Measurements from ENCODE around the gene KCTD15. TPM values are rescaled to one million over a fixed set of nuclear protein-coding genes. Genes with fewer than 3 reads are reported as not detected.
A peak's percentile ranks its signal among the peaks of the same experiment; 100 is the strongest.

The KCTD15 gene
- total and polyA plus RNA-seq, 2 donors (not counting 3 experiments of a cell fraction or from before 2014, with no cell fraction given) = 49.5 to 51.8 TPM

DNA sequence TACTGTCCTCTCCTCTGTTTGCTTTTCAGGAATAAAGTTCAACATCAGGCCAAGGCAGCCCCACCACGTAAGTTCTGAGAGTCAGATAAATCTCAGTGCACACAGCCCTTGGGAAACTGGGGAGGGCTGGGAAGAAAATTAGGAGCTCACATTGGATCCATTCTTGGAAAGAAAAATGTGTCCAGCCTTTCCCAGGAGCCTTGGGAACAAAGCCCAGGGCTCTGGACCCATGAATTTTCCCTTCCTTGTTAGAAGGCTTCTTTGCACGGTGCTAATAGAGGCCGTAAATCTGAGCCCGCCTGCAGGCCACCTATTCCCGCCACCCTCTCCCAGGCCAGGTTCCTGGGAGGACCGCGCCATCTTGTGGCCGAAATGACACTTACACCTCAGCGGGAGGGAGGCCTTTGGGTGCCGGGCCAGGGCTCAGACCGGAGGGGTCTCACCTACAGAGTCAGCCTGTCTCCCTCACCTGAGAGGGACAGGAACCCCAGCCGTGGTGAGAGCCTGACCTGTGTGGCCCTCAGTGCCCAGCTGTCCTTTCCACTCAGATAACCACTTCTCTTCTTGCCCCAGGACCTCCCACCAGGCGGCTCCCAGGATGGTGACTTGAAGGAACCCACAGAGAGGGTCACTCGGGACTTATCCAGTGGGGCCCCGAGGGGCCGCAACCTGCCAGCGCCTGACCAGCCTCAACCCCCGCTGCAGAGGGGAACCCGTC is 25.1 kb upstream of the KCTD15 start:
- dilution Hi-C loops (cut with MboI; ENCODE audit: extremely low pct_ligation_motif_present, low sequenced_read_pairs) = no loop called here
- no TSS peak for BruUV-seq (replicated peaks)
- no peak overlapping the region for H3K4me3 ChIP-seq (replicated peaks in 1 of 3; ENCODE audit: insufficient read depth in 1 of 3, low read depth in 1 of 3, low read length in 3 of 3)

More for the DNA sequence above, 25.1 kb upstream of the KCTD15 start:
- TF ChIP-seq GATA2 (IDR thresholded peaks at IDR 0.05; ENCODE audit: insufficient read depth, insufficient read length, low read depth, low read length) = no peak
- TF ChIP-seq, protein P1, sequence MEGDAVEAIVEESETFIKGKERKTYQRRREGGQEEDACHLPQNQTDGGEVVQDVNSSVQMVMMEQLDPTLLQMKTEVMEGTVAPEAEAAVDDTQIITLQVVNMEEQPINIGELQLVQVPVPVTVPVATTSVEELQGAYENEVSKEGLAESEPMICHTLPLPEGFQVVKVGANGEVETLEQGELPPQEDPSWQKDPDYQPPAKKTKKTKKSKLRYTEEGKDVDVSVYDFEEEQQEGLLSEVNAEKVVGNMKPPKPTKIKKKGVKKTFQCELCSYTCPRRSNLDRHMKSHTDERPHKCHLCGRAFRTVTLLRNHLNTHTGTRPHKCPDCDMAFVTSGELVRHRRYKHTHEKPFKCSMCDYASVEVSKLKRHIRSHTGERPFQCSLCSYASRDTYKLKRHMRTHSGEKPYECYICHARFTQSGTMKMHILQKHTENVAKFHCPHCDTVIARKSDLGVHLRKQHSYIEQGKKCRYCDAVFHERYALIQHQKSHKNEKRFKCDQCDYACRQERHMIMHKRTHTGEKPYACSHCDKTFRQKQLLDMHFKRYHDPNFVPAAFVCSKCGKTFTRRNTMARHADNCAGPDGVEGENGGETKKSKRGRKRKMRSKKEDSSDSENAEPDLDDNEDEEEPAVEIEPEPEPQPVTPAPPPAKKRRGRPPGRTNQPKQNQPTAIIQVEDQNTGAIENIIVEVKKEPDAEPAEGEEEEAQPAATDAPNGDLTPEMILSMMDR (IDR thresholded peaks at IDR 0.05; ENCODE audit: extremely low read depth in 1 of 2, insufficient read depth in 1 of 2, low read depth in 1 of 2, low read length in 2 of 2) = peak; percentile 76 to 82
- FAIRE-seq (peak; percentile 81), DNase-seq (ENCODE audit: low read depth, low spot score) (peak; percentile 51)
- ChIA-PET CTCF (interaction anchor here (0.7 to 8.7 kb wide), 16 partner anchors 8 to 627 kb away, joined by 3 to 284 read pairs (median 3); no protein-coding TSS in a partner anchor), POLR2A (no interaction called here)
- H3K9ac ChIP-seq (replicated peaks; ENCODE audit: extremely low read depth, insufficient read depth, low read length) = no peak overlapping the region
- no peaks in the 10 kb centered on the region for H3K4me1 ChIP-seq (ENCODE audit: control insufficient read depth, extremely low read depth, insufficient read depth, low read length)
- no peak overlapping the region for H3K4me2 ChIP-seq (ENCODE audit: insufficient read depth, low read length)
- H3K36me3 ChIP-seq (ENCODE audit: control insufficient read depth in 2 of 2, extremely low read depth in 1 of 2, insufficient read depth in 2 of 2, low read length in 2 of 2) = no peaks in the 10 kb centered on the region
- no peaks in the 10 kb centered on the region for H3K27me3 ChIP-seq (ENCODE audit: control insufficient read depth in 2 of 2, insufficient read depth in 2 of 2, low read length in 2 of 2)
- no peaks in the 10 kb centered on the region for H4K20me1 ChIP-seq (replicated peaks; ENCODE audit: control insufficient read depth, extremely low read depth, insufficient read depth, low read length)
- no peaks in the 10 kb centered on the region for H3K79me2 ChIP-seq (ENCODE audit: control insufficient read depth, insufficient read depth, low read length)
- H3K27ac ChIP-seq (ENCODE audit: insufficient read depth, low read depth, low read length) = no peak overlapping the region
- H3K9me1 ChIP-seq (replicated peaks; ENCODE audit: control insufficient read depth, extremely low read depth, insufficient read depth, low read length) = no peaks in the 10 kb centered on the region
- no peak overlapping the region for H2AFZ ChIP-seq (ENCODE audit: low read depth, low read length)
- no peaks in the 10 kb centered on the region for H3K9me3 ChIP-seq (replicated peaks; ENCODE audit: control insufficient read depth, insufficient read depth, low read length)
- intact Hi-C loops (cut with micrococcal nuclease) = loop anchor here (1.0 to 2.0 kb wide), 4 partner anchors 341 to 536 kb away; no protein-coding TSS in a partner anchor
